ENCODE results near the gene N4BP2L2.

N4BP2L2 gene

GRCh38 chr13:32548837-32549236 lies 10.2 kb upstream of the N4BP2L2 start:
- no peak for DNase-seq (ENCODE audit: low read depth)
- TF ChIP-seq CTCF (IDR thresholded peaks at IDR 0.05; ENCODE audit: insufficient read depth, low read depth, low read length, missing control alignments): no peak
- H3K4me3 ChIP-seq (ENCODE audit: low read length): no peak overlapping the region

GRCh38 chr13:32545083-32545482 lies 6.5 kb upstream of the N4BP2L2 start:
- no peak for DNase-seq (ENCODE audit: low read depth)
- no peak for TF ChIP-seq CTCF (IDR thresholded peaks at IDR 0.05; ENCODE audit: insufficient read depth, low read depth, low read length, missing control alignments)
- no peak overlapping the region for H3K4me3 ChIP-seq (ENCODE audit: low read length)

GRCh38 chr13:32542221-32542620 lies 3.6 kb upstream of the N4BP2L2 start:
- no peak for TF ChIP-seq CTCF (IDR thresholded peaks at IDR 0.05; ENCODE audit: insufficient read depth, low read depth, low read length, missing control alignments)
- DNase-seq (ENCODE audit: low read depth): no peak
- H3K4me3 ChIP-seq (ENCODE audit: low read length): no peak overlapping the region

- H3K4me3 ChIP-seq (ENCODE audit: low read length): peak overlapping the region; percentile 100
- TF ChIP-seq CTCF (IDR thresholded peaks at IDR 0.05; ENCODE audit: insufficient read depth, low read depth, low read length, missing control alignments): no peak
- peak; percentile 52 for DNase-seq (ENCODE audit: low read depth)
Observed at GRCh38 chr13:32538143-32538620, 413 bp downstream of the N4BP2L2 start.

GRCh38 chr13:32537580-32538142 lies 934 bp downstream of the N4BP2L2 start:
- DNase-seq (ENCODE audit: low read depth): no peak
- peak overlapping the region; percentile 100 for H3K4me3 ChIP-seq (ENCODE audit: low read length)
- no peak for TF ChIP-seq CTCF (IDR thresholded peaks at IDR 0.05; ENCODE audit: insufficient read depth, low read depth, low read length, missing control alignments)

GRCh38 chr13:32535748-32536147 lies 2.8 kb downstream of the N4BP2L2 start:
- no peak for DNase-seq (ENCODE audit: low read depth)
- no peak for TF ChIP-seq CTCF (IDR thresholded peaks at IDR 0.05; ENCODE audit: insufficient read depth, low read depth, low read length, missing control alignments)
- no peak overlapping the region for H3K4me3 ChIP-seq (ENCODE audit: low read length)

GRCh38 chr13:32535115-32535514 lies 3.5 kb downstream of the N4BP2L2 start:
- no peak for DNase-seq (ENCODE audit: low read depth)
- H3K4me3 ChIP-seq (ENCODE audit: low read length): no peak overlapping the region
- TF ChIP-seq CTCF (IDR thresholded peaks at IDR 0.05; ENCODE audit: insufficient read depth, low read depth, low read length, missing control alignments): no peak
